Stimulated activated CD8-positive, alpha-beta memory T cell treated with anti-CD3 and anti-CD28 coated beads, Interleukin-7, amount 100 ng/mL, for 1 hour (primary cell): ENCODE measurements around the gene CCDC170.
"Not testable (repeated sequence)": the region's sequence is repeated elsewhere in the genome, so short reads cannot be mapped to it uniquely, and the experiment has no call there.

Source experiments
- DNase-seq, 2 donors: peaks; one replicate each; pipeline ENCODE4 v3.0.0-alpha.2; 2020; ENCODE audit warnings: low read depth in 2 of 2

Gene CCDC170, protein sequence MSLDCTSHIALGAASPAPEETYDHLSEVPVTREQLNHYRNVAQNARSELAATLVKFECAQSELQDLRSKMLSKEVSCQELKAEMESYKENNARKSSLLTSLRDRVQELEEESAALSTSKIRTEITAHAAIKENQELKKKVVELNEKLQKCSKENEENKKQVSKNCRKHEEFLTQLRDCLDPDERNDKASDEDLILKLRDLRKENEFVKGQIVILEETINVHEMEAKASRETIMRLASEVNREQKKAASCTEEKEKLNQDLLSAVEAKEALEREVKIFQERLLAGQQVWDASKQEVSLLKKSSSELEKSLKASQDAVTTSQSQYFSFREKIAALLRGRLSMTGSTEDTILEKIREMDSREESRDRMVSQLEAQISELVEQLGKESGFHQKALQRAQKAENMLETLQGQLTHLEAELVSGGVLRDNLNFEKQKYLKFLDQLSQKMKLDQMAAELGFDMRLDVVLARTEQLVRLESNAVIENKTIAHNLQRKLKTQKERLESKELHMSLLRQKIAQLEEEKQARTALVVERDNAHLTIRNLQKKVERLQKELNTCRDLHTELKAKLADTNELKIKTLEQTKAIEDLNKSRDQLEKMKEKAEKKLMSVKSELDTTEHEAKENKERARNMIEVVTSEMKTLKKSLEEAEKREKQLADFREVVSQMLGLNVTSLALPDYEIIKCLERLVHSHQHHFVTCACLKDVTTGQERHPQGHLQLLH

DNA sequence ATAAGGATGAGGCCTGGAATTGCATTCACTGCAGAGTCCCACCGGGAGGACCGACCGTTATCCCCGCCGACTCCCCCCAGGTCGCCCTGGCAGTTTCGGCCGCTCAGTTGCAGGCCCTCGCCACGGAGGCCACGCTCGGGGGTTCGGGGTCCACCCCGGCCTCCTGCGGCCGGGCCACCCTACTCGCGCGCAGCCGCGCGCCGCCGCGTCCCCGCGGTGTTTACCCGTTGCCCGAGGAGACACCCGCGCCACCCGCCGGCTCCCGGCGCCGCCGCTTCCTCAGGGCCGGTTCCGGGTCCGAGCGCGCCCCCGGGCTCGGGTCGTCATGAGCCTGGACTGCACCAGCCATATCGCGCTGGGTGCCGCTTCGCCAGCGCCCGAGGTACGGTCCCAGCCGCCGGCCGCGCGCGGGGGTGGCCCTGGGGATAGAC, at the start of gene CCDC170:
Gene CCDC170, plus strand, starts transcription at position 214 of the 431 bp plus-strand sequence. Its CDS starts 112 bp downstream, at position 326.
- no peak for DNase-seq

- DNase-seq, result no peak
Measured at GRCh38 chr6:151445482-151445881, 48.3 kb upstream of the CCDC170 start.

DNA sequence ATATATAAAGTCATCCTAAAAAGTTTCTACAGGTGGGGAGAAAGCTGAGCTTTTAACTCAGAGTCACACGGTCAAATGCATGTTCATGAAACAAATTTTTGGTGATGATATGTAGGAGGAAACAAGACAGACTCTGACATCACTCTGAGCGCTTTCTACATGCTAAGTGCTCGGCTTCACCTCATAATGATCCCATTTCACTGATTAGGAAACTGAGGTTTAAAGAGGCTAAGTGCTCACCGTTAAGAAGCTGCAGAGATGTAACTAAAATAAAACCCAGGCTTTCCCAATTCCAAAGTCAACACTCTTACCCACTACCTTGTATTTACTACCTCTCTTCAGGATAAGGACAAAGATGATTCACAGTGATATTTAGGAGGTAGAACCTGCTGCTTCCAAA, 46.6 kb upstream of the CCDC170 start:
- no peak for DNase-seq

DNA sequence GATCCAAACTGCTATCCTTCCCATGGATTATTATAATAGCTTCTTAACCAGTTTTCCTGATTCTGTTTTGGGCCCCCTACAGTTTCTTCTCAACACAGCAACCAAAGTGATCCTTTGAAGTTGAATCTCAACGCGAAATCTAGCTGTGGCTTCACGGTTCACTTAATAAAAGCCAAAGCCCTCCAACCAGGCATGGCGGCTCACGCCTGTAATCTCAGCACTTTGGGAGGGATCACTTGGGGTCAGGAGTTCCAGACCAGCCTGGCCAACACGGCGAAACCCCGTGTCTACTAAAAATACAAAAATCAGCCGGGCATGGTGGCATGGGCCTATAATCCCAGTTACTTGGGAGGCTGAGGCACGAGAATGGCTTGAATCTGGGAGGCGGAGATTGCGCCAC, 45.2 kb upstream of the CCDC170 start:
- no peak for DNase-seq

- DNase-seq, result not testable (repeated sequence)
Measured at GRCh38 chr6:151450928-151451327, 42.9 kb upstream of the CCDC170 start.

GRCh38 chr6:151451417-151451949, 42.3 kb upstream of the CCDC170 start:
- DNase-seq, result no peak

DNA sequence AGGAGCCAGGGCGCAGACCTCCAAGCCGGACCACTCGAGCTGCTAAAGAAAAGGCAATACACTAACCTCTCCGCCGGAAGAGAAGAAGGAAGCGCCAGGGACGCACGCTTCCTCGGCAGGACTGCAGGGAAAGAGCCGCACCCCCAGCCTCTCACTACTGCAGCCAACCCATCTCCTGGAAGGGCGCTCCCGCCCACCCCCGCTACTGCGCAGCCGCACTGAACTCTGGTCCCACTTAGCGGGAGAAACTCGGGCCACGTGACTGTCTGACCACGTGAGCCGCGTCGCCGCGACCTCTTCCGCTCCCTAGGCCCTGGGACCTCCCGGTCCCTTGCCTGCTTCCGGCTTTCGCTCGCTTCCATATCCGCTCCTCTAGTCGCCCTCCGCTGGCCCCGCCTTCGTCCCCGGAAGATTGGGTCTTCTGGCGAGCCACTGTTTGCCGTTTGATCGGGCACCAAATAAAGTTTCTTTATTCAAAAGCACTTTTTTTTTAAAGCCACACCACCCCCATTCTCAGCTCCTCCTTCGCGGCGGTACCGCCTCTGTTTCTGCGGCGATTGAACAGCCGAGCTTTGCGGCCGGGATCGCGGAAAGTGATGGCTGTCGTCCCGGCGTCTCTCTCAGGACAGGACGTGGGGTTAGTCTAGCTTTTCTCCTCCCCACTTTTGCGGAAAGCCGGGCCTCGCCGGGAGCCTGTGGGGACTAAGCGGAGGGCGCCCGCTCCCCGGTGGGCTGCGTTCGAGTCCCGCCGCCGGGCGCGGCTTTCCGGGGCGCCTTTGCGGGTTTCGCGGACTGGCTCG, 41.7 kb upstream of the CCDC170 start, which contains the start of gene RMND1:
Gene RMND1, minus strand, starts transcription at position 177 of the 800 bp plus-strand sequence. CDS start 6,315 bp downstream, outside the sequence.
- DNase-seq, result peak; percentile 98

- no peak for DNase-seq
Measured at GRCh38 chr6:151452750-151453427, 40.9 kb upstream of the CCDC170 start.

DNA sequence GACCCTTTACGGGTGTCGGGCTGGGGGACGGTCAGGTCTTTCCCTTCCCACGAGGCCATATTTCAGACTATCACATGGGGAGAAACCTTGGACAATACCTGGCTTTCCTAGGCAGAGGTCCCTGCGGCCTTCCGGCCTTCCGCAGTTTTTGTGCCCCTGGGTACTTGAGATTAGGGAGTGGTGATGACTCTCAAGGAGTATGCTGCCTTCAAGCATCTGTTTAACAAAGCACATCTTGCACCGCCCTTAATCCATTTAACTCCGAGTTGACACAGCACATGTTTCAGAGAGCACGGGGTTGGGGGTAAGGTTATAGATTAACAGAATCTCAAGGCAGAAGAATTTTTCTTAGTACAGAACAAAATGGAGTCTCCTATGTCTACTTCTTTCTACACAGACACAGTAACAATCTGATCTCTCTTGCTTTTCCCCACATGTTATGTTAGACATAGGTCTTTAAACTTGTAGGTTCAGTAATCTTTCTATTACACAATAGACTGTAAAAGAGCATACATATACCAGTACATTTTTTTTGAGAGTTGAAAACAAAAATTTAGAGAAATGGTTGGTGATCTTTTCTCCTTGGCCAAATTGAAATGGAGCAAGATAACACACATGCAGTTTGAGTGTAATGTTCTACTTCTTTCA, 37.9 kb upstream of the CCDC170 start:
- not testable (repeated sequence) for DNase-seq

GRCh38 chr6:151461673-151462072, 32.1 kb upstream of the CCDC170 start:
- DNase-seq, result no peak

DNA sequence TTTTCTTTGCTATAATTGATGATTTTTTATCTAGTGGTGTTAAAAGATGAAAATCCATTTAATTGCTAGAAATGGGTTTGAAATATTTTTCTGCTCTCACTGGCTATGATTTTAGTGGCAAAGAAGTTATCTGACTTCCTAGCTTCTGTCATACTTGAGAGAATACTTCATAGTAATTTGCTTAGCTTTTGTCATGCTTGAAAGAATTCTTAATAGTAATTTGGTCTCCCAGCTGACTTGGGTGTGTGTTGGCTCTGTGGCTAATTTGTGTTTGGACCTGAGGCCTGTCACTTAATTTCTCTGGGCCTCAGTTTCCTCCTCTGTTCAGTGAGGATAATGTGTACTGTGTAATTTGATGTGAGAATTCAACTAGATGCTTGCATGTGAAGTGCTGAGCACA, 29.1 kb upstream of the CCDC170 start:
- no peak for DNase-seq

- DNase-seq, result peak in 1 of 2 donors; percentile 27
Measured at GRCh38 chr6:151475653-151476523, 17.9 kb upstream of the CCDC170 start.

DNA sequence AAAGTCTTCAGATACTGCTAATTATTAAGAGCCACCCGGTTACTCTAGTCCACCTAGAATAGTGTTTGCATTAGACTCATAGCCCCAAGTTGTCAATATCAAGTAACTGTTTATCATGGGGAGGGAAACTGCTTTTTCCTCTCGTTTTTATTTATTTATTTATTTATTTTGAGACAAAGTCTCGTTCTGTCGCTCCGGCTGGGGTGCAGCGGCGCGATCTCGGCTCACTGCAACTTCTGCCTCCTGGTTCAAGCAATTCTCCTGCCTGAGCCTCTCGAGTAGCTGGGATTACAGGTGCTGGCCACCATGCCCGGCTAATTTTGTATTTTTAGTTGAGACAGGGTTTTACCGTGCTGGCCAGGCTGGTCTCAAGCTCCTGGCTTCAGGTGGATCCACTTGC, 16.1 kb upstream of the CCDC170 start:
- DNase-seq, result no peak

- no peak for DNase-seq
Measured at GRCh38 chr6:151478670-151479069, 15.1 kb upstream of the CCDC170 start.

- DNase-seq, result no peak
Measured at GRCh38 chr6:151481786-151482185, 12.0 kb upstream of the CCDC170 start.

GRCh38 chr6:151482290-151482689, 11.5 kb upstream of the CCDC170 start:
- DNase-seq, result no peak

- DNase-seq, result no peak
Measured at GRCh38 chr6:151483994-151484393, 9.8 kb upstream of the CCDC170 start.

GRCh38 chr6:151488226-151488625, 5.6 kb upstream of the CCDC170 start:
- no peak for DNase-seq

DNA sequence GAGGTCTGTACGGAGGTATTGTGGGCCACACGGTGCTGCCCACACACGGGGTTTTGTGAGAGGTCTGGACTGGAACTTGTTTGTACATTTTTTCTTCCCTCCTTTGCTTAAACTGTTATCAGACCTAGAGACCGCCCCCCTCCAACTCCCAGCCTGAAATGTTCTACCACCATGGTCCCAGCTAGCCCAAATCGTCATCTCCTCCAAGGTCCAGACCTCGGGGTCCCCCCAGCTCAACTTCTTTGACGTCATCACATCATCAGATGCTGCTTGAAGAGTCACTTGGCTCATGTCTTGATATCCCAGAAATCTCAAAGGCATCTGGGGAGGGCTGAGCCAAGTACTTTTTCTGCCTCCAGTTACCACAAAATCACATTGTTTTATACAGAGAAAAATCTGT, 2.8 kb upstream of the CCDC170 start:
- DNase-seq, result no peak
